Activated B cell treated with CpG ODN at 0.5 μM for 24 hours (primary cell): Measurements from ENCODE around the gene PTH2. TPM values are rescaled to one million over a fixed set of nuclear protein-coding genes. Genes with fewer than 3 reads are reported as not detected.

Source experiments
- ATAC-seq: fragments of 200-7000 bp; cut with Tn5 transposase; one replicate; pipeline ENCODE4 v1.10.0; 2021; ENCODE audit warnings: low read depth, mild to moderate bottlenecking, moderate library complexity
- CTCF ChIA-PET: fragments of 350-600 bp; sonication (Branson Sonifier 250); formaldehyde crosslinking; loops from one replicate; lab custom pipeline; 2021; ENCODE audit warnings: antibody characterized with exemption; lab: Charles Lee
- POLR2A ChIA-PET: fragments of 350-600 bp; sonication (Branson Sonifier 250); formaldehyde crosslinking; loops from one replicate; lab custom pipeline; 2021; ENCODE audit warnings: antibody characterized with exemption; lab: Charles Lee
- DNase-seq: peaks from one replicate; pipeline ENCODE4 v3.0.0; 2022
- H3K27ac Mint-ChIP-seq: one replicate; pipeline ENCODE4 v1.8.0; 2020; ENCODE audit warnings: mixed read lengths
- H3K27me3 Mint-ChIP-seq: one replicate; pipeline ENCODE4 v1.8.0; 2021; ENCODE audit warnings: mixed read lengths
- H3K36me3 Mint-ChIP-seq: one replicate; pipeline ENCODE4 v1.8.0; 2021; ENCODE audit warnings: low read depth, mixed read lengths
- H3K4me1 Mint-ChIP-seq: one replicate; pipeline ENCODE4 v1.8.0; 2021; ENCODE audit warnings: mixed read lengths
- H3K4me3 Mint-ChIP-seq: one replicate; pipeline ENCODE4 v1.8.0; 2020; ENCODE audit warnings: mild to moderate bottlenecking, mixed read lengths
- H3K9me3 Mint-ChIP-seq: one replicate; pipeline ENCODE4 v1.8.0; 2020; ENCODE audit warnings: mixed read lengths
- intact Hi-C: fragments of 100-400 bp; cut with micrococcal nuclease; formaldehyde crosslinking; loops from one replicate; pipeline ENCODE4 v1.15.1; 2024
- total RNA-seq: library from RNA; stranded (reverse); gene quantifications from 2 replicates; pipeline ENCODE4 v1.2.3, GENCODE V29; 2022
- TF ChIP-seq, protein P1 (sequence below): fragments of 200-600 bp; IDR thresholded peaks from one replicate; pipeline ENCODE4 v1.8.0; 2022; ENCODE audit warnings: antibody characterized with exemption, mild to moderate bottlenecking

PTH2 gene
- total RNA-seq, 1 donor from 2014 or later = not detected

DNA sequence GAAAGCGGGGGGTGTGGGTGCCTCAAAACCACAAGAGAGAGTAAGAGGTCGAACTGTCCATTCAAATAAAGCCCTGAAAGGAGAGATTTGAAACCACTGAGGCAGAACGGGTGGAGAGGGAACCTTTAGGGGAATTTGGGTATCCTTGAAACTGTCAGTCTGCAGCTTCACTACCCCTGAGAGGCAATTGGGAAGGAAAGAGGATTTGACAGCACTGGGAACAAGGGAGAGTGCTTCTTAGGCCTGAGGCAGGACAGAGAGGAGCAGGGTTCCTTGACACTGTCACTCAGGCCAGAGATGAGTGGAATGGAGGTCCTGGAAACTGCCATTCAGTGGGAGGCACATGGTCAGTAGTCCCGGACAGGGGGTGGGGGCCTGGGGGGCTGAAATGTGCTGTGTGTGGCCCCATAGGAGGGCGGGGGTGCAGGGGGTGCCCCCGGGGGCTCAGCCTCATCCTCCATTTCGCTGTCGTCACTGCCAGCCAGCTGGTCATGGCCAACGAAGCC lies 7.0 kb upstream of the PTH2 start:
- H3K27ac Mint-ChIP-seq = no peak overlapping the region
- H3K27me3 Mint-ChIP-seq = peaks cover 74% of the 10 kb centered on the region
- ChIA-PET POLR2A (interaction anchor here (0.8 to 1.9 kb wide), 3 partner anchors 10 to 23 kb away, joined by 3 to 4 read pairs (median 3); partner anchors contain the start of gene ALDH16A1), CTCF (interaction anchor here (1.1 to 1.3 kb wide), 2 partner anchors 129 to 204 kb away, joined by 3 to 5 read pairs; no protein-coding TSS in a partner anchor)
- H3K9me3 Mint-ChIP-seq = no peaks in the 10 kb centered on the region
- peaks cover 46% of the 10 kb centered on the region for H3K4me1 Mint-ChIP-seq
- ATAC-seq (no peak), DNase-seq (no peak)
- TF ChIP-seq, protein P1, sequence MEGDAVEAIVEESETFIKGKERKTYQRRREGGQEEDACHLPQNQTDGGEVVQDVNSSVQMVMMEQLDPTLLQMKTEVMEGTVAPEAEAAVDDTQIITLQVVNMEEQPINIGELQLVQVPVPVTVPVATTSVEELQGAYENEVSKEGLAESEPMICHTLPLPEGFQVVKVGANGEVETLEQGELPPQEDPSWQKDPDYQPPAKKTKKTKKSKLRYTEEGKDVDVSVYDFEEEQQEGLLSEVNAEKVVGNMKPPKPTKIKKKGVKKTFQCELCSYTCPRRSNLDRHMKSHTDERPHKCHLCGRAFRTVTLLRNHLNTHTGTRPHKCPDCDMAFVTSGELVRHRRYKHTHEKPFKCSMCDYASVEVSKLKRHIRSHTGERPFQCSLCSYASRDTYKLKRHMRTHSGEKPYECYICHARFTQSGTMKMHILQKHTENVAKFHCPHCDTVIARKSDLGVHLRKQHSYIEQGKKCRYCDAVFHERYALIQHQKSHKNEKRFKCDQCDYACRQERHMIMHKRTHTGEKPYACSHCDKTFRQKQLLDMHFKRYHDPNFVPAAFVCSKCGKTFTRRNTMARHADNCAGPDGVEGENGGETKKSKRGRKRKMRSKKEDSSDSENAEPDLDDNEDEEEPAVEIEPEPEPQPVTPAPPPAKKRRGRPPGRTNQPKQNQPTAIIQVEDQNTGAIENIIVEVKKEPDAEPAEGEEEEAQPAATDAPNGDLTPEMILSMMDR = no peak
- no peaks in the 10 kb centered on the region for H3K36me3 Mint-ChIP-seq
- intact Hi-C loops = no loop called here
- no peak overlapping the region for H3K4me3 Mint-ChIP-seq

DNA sequence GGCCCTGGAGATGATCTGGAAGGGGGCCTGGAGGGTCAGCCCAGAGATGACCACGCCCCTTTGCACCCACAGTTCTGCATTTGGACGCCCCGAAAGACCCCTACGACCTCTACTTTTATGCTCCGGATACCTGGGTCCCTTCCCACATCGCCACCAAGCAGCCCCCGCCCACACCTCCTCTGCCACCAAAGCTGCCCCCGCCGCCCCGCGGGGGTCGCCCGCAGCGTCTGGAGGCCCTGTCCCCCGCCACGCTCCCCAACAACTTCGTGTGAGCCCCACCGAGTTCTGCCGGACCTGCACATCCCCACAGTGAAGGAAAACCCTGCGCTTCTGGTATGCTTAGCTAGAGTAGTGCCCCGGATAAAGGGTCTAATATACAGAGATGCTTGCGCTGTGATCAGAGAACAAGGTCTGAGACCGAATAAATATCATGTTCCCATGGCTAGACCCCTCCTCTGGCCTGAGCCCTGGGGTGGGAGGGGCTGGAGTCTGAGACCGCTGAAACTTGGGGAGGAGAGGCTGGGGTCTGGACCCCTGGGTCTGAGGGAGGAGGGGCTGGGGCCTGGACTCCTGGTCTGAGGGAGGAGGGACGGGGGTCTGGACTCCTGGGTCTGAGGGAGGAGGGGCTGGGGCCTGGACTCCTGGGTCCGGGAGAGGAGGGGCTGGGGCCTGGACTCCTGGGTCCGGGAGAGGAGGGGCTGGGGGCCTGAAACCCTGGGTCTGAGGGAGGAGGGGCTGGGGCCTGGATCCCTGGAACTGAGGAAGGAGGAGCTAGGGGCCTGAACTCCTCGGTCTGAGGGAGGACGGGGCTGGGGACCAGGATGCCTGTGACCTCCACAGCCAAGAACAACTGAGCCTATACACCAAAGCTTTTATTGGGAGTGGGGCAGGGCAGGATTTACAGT lies 5.6 kb upstream of the PTH2 start:
- ChIA-PET CTCF (interaction anchor here (0.7 kb wide), 1 partner anchor 15 kb away, joined by 3 read pairs; no protein-coding TSS in a partner anchor), POLR2A (interaction anchor here (0.7 to 1.9 kb wide), 4 partner anchors 20 to 92 kb away, joined by 3 to 12 read pairs (median 5); partner anchors contain the start of gene ALDH16A1)
- TF ChIP-seq, protein P1 = no peak
- ATAC-seq (no peak), DNase-seq (no peak)
- Mint-ChIP-seq H3K4me1 (peaks cover 50% of the 10 kb centered on the region), H3K27ac (no peak overlapping the region), H3K4me3 (peak overlapping the region; percentile 70), H3K27me3 (peaks cover 73% of the 10 kb centered on the region), H3K9me3 (no peaks in the 10 kb centered on the region), H3K36me3 (no peaks in the 10 kb centered on the region)
- intact Hi-C loops = loop anchor here (2.0 kb wide), 1 partner anchor 14 kb away; no protein-coding TSS in a partner anchor

DNA sequence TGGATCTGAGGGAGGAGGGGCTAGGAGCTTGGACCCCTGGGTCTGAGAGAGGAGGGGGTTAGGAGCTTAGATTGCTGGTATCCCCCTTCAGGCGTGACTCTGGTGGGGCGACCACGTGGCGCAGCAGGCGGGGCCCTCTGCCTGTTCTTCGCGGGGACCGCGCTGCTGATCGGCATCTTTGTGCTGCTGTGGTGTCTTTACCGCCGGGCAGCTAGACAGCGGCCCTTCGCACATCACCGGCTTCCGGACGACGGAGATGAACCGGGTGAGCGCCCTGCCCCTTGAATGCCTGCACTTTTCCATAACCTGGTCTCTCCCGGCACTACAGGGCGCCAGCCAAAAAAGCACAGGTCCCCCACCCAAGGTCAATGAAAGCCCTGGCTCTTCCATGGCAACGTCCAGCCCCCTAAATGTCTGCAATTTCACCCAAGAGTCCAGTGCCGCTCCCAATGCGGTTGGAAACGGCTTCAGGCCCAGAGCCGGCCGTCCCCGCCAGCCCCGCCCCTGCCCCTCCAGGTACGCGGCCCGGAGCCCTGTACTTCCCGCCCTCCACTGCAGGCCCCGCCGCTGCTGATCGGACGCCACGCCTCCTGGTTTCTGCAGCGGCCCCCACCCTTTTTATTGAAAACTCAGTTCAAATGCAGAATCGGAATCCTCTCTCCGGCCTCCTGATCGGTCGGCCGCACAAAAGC lies 4.8 kb upstream of the PTH2 start:
- ChIA-PET CTCF (no interaction called here), POLR2A (interaction anchor here (1.7 kb wide), 1 partner anchor 87 kb away, joined by 6 read pairs; no protein-coding TSS in a partner anchor)
- peaks cover 73% of the 10 kb centered on the region for H3K27me3 Mint-ChIP-seq
- intact Hi-C loops = loop anchor here (2.0 kb wide), 1 partner anchor 15 kb away; no protein-coding TSS in a partner anchor
- peaks cover 51% of the 10 kb centered on the region for H3K4me1 Mint-ChIP-seq
- no peaks in the 10 kb centered on the region for H3K36me3 Mint-ChIP-seq
- DNase-seq (no peak), ATAC-seq (peak; percentile 61)
- no peaks in the 10 kb centered on the region for H3K9me3 Mint-ChIP-seq
- H3K27ac Mint-ChIP-seq = no peak overlapping the region
- TF ChIP-seq, protein P1 = no peak
- peak overlapping the region; percentile 70 for H3K4me3 Mint-ChIP-seq

GRCh38 chr19:49427339-49427738 lies 4.1 kb upstream of the PTH2 start:
- ATAC-seq (no peak), DNase-seq (no peak)
- ChIA-PET CTCF (no interaction called here), POLR2A (interaction anchor here (1.7 kb wide), 1 partner anchor 87 kb away, joined by 6 read pairs; no protein-coding TSS in a partner anchor)
- Mint-ChIP-seq H3K27ac (no peak overlapping the region), H3K27me3 (peaks cover 75% of the 10 kb centered on the region), H3K4me1 (peaks cover 53% of the 10 kb centered on the region), H3K36me3 (no peaks in the 10 kb centered on the region), H3K9me3 (no peaks in the 10 kb centered on the region), H3K4me3 (peak overlapping the region; percentile 1)
- intact Hi-C loops = no loop called here
- TF ChIP-seq, protein P1 = no peak
